ENCODE results near the gene ELFN2.

DNA sequence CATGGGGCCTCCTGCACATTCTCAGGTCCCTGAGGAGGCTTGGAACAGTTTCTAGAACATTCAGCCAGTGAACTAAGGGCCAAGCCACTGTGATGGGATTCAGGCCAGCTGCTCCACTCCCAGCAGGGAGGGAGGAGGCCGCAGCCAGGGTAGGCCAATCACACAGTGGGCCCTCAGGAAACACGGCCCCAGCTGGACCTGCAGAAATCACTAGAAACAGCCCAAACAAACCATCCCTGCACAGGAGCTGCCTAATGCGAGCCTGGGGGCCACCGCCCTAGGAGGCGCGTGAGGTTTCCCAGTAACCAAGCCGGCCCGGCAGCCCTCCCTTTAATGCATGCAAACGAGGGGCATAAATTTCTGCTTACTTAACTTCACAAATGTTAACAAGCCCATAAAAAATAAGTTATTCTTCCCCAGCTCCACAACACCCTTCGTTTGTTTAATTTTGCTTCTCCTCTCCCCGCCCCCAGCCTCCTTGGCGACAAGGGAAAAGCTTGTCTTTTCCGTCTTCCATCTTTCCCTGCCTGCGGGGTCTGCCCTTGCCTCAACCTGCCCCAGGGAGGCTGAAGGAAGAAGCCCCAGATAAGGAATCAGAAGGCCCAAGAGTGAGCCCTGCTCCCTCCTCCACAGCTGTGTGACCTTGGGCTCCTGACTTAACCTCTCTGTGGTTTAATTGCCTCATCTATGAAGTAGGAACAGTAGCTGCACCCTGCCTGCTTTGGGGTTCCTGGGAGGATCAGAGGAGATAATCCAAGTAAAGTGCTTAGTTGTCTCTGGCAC, 25.7 kb downstream of the ELFN2 start:
- TF ChIP-seq, protein P1, sequence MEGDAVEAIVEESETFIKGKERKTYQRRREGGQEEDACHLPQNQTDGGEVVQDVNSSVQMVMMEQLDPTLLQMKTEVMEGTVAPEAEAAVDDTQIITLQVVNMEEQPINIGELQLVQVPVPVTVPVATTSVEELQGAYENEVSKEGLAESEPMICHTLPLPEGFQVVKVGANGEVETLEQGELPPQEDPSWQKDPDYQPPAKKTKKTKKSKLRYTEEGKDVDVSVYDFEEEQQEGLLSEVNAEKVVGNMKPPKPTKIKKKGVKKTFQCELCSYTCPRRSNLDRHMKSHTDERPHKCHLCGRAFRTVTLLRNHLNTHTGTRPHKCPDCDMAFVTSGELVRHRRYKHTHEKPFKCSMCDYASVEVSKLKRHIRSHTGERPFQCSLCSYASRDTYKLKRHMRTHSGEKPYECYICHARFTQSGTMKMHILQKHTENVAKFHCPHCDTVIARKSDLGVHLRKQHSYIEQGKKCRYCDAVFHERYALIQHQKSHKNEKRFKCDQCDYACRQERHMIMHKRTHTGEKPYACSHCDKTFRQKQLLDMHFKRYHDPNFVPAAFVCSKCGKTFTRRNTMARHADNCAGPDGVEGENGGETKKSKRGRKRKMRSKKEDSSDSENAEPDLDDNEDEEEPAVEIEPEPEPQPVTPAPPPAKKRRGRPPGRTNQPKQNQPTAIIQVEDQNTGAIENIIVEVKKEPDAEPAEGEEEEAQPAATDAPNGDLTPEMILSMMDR (IDR thresholded peaks at IDR 0.05; ENCODE audit: borderline replicate concordance, extremely low read depth, low read length, poor library complexity, severe bottlenecking): no peak
- no peak for TF ChIP-seq EZH2 (IDR thresholded peaks at IDR 0.05; ENCODE audit: borderline replicate concordance, low read depth, low read length, severe bottlenecking)
